Activated T-cell treated with anti-CD3 and anti-CD28 coated beads for 48 hours (primary cell): ENCODE measurements around the gene ADCK2.
"Not testable (repeated sequence)": the region's sequence is repeated elsewhere in the genome, so short reads cannot be mapped to it uniquely, and the experiment has no call there.

ENCODE experiments used
- DNase-seq: peaks from one replicate; pipeline ENCODE4 v3.0.0-alpha.2; 2020; ENCODE audit warnings: low read depth

The ADCK2 gene, protein sequence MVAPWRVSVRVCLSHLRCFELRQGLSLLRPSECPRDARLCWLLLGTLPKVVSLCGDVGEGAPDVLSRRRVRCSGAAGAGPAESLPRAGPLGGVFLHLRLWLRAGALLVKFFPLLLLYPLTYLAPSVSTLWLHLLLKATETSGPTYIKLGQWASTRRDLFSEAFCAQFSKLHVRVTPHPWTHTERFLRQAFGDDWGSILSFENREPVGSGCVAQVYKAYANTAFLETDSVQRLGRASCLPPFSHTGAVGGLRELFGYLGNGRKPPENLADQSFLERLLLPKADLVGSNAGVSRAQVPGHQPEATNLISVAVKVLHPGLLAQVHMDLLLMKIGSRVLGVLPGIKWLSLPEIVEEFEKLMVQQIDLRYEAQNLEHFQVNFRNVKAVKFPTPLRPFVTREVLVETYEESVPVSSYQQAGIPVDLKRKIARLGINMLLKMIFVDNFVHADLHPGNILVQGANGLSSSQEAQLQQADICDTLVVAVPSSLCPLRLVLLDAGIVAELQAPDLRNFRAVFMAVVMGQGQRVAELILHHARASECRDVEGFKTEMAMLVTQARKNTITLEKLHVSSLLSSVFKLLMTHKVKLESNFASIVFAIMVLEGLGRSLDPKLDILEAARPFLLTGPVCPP

DNA sequence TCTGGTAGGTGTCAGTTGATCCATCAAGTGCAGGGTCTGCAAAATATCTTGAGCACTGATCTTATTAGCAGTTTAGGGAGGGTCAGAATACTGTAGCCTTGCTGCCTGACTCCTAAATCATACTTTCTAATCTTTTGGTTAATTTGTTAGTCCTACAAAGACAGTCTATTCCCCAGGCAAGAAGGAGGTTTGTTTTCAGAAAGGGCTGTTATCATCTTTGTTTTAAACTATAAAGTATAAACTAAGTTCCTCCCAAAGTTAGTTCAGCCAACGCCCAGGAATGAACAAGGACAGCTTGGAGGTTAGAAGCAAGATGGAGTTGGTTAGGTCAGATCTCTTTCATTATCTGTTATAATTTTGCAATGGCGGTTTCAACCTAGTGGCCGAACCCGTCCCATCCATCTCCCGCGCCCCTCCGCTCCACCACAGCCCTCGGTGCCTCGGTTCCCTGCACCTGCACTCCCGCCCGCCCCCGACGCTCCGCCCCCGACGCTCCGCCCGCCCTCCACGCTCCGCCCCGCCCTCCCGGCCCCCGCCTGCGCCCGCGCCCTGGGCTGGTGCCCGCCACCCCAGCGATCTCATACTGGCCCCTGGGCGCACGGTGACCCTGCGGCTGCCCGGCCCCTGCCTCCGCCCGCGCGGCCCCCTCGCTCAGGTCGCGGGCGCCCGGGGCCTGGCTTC lies at the start of gene ADCK2:
Gene ADCK2 (plus strand): TSS at position 564 of the 681 bp plus-strand sequence. CDS start 386 bp downstream, outside the sequence.
- DNase-seq = peak; percentile 57

DNA sequence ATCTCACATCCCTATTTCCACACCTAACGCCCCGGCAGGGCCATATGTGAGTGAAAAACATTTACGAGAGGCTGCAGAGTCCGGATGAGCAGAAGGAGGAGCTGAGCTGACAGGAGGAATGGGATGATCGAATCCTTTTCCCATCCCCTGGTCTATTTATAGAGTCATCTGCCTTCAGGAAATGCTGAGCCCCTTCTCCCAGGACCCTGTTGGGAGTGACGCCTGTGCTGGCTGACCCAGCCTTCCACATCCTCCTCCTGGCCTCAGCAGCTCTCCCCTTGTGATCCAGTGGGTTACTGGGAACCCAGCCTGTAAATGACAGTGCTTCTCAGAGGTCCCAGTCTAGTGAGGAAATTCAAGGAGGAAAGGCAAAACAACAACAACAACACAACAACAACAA lies 48.8 kb upstream of the ADCK2 start:
- no peak for DNase-seq

DNA sequence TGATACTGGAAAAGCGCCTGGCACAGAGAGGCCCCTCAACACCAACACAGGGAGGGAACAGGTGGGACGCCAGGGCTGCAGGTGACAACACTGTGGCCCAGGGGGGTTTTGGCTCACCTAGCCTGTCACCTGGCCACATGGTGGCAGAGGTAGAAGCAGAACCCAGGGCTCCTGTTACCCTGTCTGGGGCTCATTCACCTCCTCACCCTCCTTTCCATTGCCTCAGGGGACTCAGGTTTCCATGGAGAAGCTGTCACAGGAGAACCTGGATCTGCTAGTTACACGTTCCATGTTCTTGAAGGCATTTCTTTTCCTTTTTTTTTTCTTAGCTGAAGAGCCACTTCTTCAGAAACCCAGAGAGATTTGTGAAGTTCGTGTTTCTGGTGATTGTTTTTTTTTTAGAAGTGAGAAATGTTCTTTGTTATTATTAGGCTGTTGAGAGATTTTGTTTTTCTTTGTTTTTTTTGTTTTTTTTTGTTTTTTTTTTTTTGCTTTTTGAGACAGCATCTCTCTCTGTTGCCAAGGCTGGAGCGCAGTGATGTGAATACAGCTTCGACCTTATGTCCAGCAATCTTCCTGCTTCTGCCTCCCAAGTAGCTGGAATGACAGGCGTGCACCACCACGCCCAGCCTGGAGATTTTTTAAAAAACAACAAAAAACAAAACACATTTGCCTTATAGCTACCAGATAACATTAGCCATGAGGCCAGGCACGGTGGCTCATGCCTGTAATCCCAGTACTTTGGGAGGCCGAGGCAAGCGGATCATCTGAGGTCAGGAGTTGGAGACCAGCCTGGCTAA lies 48.2 kb upstream of the ADCK2 start:
- DNase-seq = no peak

DNA sequence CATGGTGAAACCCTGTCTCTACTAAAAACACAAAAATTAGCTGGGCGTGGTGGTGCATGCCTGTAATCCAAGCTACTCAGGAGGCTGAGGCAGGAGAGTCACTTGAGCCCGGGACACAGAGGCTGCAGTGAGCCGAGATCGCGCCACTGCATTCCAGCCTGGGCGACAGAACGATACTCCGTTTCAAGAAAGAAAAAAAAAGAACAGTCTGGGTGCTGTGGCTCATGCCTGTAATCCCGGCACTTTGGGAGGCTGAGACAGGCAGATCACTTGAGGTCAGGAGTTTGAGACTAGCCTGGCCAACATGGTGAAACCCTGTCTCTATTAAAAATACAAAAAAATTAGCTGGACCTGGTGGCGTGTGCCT lies 47.6 kb upstream of the ADCK2 start:
- DNase-seq = not testable (repeated sequence)

DNA sequence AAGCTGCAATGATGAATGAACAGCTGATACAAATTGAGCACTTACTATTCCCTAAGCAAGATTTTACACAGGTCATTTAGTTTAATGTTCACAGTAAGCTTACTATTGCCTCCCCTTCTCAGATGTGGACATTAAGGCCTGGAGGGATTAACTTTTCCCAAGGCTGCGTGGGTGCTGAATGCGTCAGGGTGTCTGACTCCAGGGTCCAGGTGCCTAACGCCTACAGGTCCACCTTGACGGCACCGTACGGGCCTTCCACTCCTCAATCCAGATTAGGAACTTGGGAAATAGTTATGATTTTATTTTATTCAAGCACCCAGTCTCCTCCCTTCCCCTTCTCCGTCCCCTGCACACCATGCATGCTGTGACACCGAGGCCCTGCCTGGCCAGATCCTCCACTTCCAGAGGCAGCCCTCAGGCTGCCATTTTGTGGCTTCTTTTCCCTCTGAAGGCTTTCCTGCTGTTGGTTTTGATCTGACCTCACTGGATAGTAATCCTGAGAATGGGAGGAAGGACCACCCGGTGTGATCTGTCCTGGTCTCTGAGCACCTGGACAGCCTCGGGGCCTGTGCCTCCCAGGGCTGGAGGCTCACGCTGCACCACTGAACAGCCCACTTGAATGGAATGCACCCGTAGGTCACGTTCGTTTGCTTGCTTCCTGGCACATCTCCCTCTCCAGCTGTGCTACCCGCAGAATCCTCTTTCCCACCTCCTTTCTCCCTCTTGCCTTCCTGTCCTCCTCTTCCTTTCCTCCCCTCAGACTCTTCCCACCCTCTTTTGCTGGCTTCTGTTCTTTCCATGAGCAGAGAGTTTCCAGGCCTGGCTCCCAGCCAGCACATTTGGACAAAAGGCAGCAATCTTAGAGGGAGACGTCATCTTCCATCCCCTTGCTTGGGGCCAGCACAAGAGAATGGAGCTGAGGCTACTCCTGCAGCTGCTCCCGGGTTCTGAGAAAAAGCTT lies 46.6 kb upstream of the ADCK2 start:
- no peak for DNase-seq

DNA sequence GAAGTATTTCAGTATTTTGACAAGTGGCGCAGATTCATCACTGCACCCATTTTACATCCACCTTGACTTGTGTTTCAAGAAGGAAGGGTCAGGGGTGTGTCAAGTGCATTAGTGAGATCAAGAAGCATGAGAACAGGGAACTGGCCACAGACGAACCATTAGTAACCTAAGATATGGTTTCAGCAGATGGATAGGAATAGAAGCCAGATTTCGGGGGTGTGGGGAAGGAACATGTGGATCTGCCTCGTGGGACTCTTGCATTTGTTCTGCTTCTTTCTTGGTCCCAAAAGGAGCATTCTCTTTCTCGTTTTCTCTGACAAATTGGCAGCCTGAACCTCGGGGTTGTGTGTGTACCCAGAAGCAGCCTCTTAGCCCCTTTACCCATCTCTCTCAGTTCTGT lies 41.7 kb upstream of the ADCK2 start:
- DNase-seq = no peak

DNA sequence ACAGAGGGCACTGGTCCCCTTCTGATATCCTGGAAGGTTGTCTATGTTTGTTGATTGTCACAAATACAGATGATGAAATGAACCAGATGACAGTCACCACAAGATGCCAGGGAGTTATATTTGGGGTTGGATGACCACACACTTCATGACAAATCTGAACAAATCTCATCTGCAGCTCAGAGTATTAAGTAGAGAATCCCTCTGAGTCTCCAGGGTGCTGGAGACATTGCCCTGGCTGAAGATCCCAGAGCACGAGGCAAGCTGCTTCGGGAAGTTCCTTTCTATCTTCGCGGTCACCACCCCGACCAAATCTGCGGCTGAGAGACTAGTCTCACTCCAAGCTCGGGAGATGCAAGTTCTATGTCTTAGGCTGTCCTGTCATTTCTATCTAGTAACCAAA lies 41.1 kb upstream of the ADCK2 start:
- no peak for DNase-seq

DNA sequence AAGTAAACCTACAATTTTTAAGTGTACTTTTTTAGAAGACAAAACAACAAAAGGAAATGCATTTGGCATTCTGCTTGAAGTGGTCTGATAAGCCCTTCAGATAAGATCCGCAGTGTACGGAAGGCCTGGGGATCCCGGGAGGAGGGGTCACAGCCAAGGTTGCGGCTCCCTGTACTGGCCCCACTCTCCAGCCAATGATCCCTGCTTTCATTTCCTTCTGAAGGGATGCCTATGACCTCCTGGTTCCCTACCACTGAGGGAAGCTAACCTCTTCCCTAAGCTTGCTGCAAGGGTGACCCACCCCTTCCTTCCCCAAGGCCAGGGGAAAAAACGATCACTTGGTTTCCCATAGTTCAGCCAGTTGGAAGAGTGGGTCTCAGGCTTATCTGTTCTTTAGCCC lies 37.4 kb upstream of the ADCK2 start:
- DNase-seq = no peak

DNA sequence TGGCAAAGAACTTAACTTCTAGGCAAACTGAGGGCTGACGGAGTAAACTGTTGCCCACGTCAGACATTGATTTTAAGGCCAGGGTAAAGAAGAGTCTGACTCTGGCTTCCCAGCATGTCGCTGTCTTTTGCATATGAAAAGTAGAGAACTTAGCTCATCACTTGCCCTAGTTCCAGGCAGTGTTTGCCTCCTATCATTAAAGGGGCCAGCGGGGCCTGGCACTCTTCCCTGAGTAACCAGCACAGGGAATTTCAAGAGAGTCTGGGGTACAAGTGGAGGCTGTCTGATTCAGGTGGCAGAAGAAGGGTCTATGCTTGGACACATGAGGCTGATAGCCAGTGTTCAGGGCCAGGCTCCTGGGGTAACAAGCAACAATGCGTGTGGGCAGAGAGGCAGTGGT lies 36.9 kb upstream of the ADCK2 start:
- no peak for DNase-seq

DNA sequence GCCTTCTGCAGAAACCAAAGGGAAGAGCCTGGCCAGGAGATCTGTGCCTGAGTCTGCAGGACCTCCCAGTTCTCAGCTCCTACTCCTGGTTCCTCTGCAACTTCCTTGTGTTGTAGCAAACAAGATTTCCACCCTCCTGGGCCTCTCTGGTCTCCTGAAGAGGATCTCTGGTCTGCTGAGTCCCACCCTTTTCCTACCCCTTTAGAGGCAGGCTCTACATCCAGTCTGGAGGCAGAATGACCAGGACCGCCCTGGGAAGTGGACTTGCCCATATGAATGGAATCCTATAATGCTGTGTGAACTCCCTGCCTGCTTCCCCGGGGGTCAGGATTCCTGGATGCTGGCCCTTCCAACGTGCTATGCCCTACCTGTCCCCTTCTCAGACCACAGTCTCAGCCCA lies 35.3 kb upstream of the ADCK2 start:
- no peak for DNase-seq

DNA sequence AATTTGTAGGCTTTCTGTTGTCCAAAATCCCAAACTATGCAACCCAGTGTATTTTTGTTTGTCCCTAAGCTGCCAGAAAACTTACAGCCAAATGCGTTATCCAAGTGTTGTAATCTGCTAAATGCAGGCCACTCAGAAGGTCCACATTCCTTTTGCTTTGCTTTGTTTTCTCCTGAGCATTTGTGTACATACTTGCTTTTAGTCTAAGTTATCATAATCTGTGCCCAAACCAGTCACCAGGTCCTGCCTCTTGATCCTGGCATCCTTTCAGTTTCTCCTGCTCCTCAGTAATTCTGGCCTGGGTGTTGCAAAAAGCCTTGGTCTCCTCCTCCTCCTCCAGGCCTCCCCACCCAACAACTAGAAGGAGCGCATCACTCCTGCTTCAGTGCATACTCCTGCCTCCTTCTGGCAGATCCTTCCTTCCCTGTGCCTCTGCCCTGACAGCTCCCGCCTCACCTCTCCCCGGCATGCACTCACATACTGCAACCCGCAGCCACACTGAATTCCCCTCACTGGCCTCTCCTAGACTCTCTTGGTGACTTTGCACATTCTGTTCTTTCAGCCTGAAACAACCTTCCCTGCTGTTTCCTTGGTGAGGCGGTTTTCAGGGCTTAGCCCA lies 34.5 kb upstream of the ADCK2 start:
- DNase-seq = no peak

DNA sequence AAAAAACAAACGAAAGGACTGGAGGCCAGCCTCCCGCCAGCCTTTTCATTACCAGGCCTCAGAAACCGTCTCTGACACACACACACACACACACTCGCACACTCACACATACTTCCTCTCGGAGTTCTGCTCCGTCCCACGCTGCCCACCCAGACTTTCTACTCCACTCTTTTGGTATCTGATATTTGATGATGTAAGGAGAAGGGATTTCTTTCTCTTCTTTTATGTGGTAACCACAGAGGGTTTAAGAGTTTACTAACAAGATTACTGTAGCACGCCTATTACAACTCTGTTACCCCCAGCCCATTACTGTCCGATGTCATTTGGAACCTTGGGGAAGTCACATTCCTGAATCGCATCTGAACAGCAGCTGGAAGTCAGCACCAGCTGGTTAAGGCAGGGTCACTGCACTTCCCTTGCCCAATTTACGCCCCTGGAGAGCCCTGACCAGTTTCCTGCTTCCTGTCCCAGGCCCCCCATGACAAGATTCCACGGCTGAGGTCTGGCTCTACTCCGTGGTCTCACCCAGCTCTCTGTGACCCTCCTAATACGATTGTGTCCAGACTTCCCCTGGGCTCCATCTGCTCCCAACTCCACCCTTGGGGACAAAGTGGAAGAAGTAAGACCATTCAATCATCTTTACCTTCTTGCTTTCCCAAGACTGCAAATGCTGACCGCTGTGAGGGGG lies 33.2 kb upstream of the ADCK2 start:
- DNase-seq = no peak

DNA sequence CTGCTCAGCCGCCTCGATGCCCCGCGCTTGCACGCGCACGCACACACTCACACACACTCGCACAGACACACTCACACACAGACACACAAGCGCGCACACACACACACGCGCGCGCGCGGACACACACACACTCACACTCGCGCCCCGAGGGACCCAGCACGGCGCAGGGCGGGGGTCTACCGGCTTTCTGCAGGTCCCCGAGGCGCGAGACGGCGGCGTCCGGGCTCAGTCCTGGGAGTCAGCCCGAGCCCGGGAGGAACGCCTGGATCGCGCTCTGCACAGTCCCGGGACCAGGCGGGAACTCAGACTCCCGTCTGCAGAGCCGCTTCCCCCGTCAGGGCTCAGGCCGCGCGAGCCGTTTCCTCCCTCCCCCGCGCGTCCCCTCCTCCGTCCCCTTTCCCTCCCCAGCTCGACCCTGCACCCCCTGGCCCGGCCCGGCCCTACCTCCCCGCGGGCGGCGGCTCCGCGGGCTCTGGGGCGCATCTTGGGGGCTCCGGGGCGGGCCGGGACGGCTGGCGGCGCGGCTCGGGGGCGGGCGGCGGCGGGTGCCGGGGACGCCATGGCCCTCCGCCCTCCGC lies 32.6 kb upstream of the ADCK2 start:
- no peak for DNase-seq

DNA sequence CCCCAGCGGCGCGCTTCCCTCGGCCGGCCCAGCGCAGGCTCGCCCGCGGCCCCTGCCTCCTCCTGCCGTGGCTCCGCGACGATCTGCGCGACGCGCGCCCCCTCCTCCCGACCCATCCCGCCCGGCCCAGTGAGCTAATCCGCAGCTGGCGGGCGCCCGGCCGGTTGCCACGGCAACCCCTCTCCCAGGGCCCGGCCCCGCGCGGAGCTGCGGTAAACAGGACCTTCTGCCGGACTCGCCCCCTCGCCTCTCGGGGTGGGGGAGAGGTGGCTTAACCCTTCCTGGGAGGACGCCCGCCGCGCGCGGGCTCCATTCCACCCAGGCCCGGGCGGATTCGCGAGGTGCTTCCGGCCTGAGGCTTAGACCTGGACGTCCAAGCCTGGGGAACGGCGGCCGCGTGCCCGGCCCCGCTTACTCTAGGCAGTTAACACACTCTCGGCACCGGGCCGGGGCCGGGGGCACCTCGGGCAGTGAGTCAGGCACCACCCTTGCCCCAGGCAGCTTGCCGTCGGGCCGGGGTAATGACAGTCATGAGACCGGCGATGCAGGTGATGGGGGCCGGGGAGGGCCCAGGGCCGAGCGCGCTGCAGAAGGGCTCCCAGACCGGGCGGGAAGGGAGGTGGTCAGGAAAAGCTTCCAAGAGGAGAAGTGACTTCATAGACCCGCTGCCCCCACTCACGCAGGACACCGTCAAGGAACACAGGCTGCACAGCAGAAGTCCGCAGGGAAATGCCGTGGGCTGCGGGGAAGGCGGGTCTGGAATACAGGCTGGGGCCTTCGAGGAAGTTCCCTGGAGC lies 31.8 kb upstream of the ADCK2 start, which contains the start of gene DENND2A:
Gene DENND2A (minus strand): TSS at position 87 of the 797 bp plus-strand sequence. CDS start 38,416 bp downstream, outside the sequence.
- DNase-seq = no peak

DNA sequence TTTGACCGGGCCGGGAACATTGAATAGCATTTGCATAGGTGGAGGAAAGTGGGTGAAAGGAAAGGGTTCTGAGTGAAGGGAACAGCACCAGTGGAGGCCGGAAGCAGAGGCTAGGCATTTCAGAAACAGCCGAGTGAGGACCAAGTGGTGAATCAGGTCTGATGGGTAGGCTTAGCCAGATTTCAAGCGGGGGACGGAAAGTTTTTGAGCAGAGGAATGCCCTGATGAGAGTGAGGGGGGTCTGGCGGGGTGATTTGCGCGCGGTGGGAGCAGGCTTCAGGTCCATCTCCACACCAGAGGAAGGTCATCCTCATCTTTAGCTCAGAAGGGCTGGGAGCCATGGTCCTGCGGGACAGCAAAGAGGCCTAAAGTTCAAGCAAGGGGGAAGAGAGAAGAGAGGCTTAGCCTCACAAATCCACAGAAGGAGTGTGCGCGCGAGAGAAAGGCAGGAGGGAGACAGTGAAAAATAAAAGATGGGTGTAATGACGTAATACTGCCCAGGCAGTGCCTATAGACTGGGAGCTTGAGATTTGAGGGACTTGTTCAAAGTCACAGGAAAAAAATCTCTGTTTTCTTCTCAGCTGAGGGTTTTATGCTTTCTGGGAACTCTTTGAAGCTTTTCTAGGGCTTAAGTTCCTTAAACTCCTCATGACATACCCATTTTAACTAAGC lies 31.1 kb upstream of the ADCK2 start:
- no peak for DNase-seq

DNA sequence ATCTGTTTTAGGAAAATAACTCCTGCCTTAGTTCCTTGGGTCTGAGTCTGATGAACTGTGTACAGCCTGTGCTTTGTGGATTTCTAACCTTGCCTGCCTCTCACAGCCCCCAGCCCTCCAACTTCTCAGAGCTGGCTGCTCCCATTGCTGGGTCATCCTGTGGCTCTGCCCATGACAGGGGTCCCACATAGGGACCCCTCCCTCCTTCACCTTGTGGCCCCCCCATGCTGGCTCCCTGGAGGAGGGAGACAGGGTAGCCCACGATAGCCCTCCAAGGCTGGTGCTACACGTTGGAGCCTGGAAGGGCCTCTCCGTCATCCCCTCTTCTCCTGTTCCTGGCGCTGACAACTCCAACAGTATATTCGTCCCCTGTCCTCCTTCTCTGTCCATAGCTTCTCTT lies 29.3 kb upstream of the ADCK2 start:
- no peak for DNase-seq

DNA sequence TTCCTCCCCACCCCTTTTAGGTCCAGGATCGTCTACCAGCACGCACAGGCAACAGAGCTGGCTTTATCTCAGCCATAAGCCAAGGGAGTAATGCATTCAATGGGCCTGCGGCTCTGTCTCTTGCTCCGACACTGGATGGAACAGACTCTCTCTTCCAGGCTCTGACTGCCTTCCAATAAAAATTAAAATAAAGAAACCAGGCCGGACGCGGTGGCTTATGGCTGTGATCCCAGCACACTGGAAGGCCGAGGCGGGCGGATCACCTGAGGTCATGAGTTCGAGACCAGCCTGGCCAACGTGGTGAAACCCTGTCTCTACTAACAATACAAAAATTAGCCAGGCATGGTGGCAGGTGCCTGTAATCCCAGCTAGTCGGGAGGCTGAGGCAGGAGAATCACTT lies 28.0 kb upstream of the ADCK2 start:
- not testable (repeated sequence) for DNase-seq
